MG63 (cell line): ENCODE measurements around the gene PSMA2. TPM values are rescaled to one million over a fixed set of nuclear protein-coding genes. Genes with fewer than 3 reads are reported as not detected.
A peak's percentile ranks its signal among the peaks of the same experiment; 100 is the strongest.

Experiments used
- DNase-seq: peaks from one replicate; pipeline ENCODE4 v3.0.0-alpha.2; 2020
- H3K27me3 ChIP-seq: fragments of 250-450 bp; sonication (Bioruptor Pico); 2 replicates; pipeline ENCODE4 v1.5.1; 2020; ENCODE audit warnings: mild to moderate bottlenecking, moderate library complexity
- H3K36me3 ChIP-seq: fragments of 250-450 bp; sonication (Bioruptor Pico); 2 replicates; pipeline ENCODE4 v1.5.1; 2020; ENCODE audit warnings: mild to moderate bottlenecking, moderate library complexity
- H3K4me3 ChIP-seq: fragments of 250-450 bp; sonication (Bioruptor Pico); 2 replicates; pipeline ENCODE4 v1.5.1; 2020; ENCODE audit warnings: mild to moderate bottlenecking, moderate library complexity
- H3K9me3 ChIP-seq: fragments of 250-450 bp; sonication (Bioruptor Pico); 2 replicates; pipeline ENCODE4 v1.5.1; 2020; ENCODE audit warnings: mild to moderate bottlenecking, moderate library complexity
- total RNA-seq: library from RNA; depleted of rRNA; stranded (reverse); fragments of >200 nt; shearing (Covaris generic); gene quantifications from 2 replicates; pipeline ENCODE4 v1.2.3, GENCODE V29; 2014; ENCODE audit warnings: low replicate concordance

The PSMA2 gene
- total RNA-seq, 1 experiment from 2014 or later: 168 TPM

DNA sequence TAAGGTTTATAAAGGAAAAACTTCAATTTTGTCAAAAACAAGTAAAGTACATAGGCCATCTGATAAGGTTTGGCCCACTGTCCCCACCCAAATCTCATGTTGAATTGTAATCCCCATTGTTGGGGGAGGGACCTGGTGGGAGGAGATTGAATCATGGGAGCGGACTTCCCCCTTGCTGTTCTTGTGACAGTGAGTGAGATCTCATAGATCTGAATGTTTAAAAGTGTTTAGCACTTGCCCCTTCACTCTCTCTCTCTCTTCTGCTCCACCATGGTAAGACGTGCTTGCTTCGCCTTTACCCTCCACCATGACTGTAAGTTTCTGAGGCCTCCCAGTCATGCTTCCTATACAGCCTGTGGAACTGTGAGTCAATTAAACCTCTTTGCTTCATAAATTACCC is 18.4 kb upstream of the PSMA2 start:
- H3K27me3 ChIP-seq: no peaks in the 10 kb centered on the region
- no peaks in the 10 kb centered on the region for H3K36me3 ChIP-seq
- DNase-seq: no peak
- no peaks in the 10 kb centered on the region for H3K9me3 ChIP-seq
- no peak overlapping the region for H3K4me3 ChIP-seq

DNA sequence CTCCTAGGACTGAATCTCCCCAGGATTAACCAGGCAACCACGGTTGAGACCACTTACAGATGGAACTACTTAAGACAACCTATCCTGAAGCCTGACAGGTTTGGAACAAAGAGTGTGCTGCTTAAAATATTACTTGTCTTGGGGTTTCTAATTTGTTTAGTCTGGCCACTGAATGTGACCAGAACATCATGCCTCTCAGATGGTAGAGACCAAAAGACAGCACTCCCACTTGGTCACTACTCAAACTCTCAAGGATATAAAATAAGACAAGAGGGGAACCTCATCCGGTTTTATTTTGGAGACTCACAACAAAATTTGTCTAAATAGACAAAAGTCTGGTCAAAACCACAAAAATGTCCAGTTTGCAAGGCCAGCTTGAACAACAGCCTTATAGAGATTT is 15.5 kb upstream of the PSMA2 start:
- H3K36me3 ChIP-seq: no peaks in the 10 kb centered on the region
- DNase-seq: no peak
- no peak overlapping the region for H3K4me3 ChIP-seq
- no peaks in the 10 kb centered on the region for H3K9me3 ChIP-seq
- H3K27me3 ChIP-seq: no peaks in the 10 kb centered on the region

DNA sequence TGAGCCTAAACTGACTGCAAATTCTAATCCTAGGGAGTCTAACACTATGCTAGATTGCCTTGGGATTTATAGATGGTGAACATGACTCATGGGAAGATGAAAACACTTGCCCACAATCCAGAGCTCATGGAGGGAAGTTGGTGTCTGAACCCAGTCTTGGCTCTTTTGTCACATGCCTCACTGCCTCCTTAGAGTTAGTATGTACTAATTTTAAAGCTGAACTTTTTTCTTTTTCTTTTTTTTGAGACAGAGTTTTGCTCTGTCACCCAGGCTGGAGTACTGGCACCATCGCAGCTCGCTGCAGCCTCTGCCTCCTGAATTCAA is 14.6 kb upstream of the PSMA2 start:
- no peak for DNase-seq
- H3K36me3 ChIP-seq: no peaks in the 10 kb centered on the region
- H3K4me3 ChIP-seq: no peak overlapping the region
- no peaks in the 10 kb centered on the region for H3K27me3 ChIP-seq
- H3K9me3 ChIP-seq: no peaks in the 10 kb centered on the region

DNA sequence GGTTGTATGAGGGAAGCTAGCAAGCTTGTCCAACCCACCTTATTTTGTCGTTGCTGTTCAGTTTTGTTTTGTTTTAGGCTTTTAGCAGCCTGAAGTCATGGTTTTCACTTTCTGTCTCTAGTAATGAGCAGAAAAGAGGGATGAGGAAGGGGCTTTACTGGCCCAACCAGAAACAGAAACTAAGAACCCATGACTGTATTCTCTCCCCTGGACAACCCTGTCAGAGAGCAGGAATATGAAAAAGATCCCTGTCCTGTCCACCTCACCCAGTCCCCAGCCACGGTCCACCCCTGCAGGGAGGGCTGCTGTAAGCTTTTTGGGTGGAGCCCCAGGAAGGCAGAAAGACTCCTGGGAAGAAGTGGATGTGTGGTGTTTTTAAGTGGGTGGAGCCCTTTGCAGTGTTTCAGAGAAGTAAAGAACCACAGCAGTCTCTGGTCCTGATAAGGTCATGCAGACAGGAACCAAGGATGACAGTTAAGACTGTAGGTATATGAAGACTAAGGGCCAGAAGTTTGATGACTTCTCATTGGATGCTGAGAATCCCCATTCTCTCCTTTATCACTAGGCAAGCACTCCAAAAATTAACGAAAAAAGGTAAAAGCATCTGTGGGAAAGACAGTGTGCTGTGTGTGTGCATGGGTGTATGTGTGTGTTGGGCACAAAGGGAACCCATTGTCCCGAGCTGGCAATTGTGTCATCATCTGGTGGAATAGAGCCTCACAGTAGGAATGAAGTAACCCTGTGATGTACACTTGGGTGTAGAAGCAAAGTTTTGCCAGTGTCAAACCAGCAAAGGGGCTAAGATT is 14.1 kb upstream of the PSMA2 start:
- Histone ChIP-seq H3K36me3 (no peaks in the 10 kb centered on the region), H3K9me3 (no peaks in the 10 kb centered on the region), H3K27me3 (no peaks in the 10 kb centered on the region), H3K4me3 (no peak overlapping the region)
- peak; percentile 8 for DNase-seq

DNA sequence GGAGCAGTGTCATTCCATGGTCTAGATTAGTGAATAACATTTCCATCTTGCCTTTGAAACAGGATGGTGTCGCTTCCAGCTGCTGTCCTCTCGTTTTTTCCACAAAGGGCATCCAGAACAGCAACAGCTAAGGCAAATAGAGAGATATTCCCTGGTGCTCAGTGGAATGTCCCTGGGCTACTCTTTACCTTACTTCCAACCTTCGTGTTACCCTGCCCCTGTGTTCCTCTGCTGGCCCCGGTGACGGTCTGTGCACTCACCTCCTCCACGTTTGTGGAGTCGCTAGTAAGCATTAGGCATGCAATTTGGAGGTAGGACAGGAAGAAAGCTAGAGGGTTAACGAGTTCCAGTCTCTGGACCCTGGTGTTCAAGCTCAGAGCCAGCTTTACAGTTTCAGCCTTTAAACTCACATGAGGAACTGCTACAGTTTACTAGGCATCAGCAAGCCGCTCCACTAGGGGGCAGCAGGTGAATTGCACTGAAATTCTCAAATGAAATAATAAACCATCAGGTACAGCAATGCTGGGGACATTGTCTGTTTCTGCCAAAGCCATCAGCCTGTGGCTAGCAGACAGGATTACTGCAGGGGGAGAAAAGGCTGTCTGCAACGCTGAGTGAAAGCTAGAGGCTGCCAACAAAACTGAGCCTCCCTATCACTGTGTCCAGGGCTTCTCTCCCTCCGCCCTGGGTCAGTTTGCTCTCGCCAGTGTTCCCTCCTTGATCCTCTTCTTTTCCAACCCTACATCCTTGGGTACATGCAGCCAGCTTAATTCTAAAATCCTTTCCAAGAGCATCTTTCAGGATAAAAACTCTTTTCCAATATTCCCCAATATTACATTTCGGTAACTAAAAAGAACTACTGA is 9.2 kb upstream of the PSMA2 start:
- peak; percentile 47 for DNase-seq
- Histone ChIP-seq H3K27me3 (no peaks in the 10 kb centered on the region), H3K36me3 (peaks cover 22% of the 10 kb centered on the region), H3K9me3 (no peaks in the 10 kb centered on the region), H3K4me3 (no peak overlapping the region)

DNA sequence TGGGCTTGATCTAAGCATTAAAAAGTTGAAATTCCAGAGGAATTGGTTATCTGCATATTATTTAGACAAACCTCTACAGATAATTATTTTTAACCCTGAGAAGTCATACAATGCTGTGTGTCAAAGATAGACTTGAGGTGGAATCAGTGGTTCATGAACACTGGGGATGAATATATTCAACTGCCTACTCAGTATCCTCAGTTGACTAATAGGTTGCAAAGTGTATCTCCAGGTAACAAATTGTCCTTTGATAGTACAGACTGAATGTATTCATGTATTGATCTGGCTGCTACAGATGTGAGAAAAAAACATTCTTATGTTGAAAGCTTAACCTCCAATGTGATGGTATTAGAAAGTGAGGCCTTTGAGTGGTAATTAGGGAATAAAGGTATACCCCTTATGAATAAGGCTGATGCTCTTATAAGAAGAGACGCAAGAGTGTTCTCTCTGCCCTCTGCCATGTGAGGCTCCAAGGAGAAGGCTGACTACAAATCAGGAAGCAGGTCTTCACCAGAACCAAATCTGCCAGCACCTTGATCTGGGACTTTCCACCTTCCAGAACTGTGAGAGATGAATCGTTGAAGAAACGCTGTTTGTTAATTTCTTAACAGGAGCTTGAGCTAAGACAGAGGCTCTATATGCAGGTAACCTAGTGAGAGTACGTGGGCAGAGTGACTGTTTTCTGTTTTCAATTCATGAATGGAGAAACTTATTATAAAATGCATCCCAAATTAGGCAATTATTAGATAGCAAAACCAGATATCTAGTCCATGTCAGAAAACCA is 7.7 kb upstream of the PSMA2 start:
- Histone ChIP-seq H3K9me3 (no peaks in the 10 kb centered on the region), H3K4me3 (no peak overlapping the region), H3K27me3 (no peaks in the 10 kb centered on the region), H3K36me3 (peaks cover 36% of the 10 kb centered on the region)
- no peak for DNase-seq

DNA sequence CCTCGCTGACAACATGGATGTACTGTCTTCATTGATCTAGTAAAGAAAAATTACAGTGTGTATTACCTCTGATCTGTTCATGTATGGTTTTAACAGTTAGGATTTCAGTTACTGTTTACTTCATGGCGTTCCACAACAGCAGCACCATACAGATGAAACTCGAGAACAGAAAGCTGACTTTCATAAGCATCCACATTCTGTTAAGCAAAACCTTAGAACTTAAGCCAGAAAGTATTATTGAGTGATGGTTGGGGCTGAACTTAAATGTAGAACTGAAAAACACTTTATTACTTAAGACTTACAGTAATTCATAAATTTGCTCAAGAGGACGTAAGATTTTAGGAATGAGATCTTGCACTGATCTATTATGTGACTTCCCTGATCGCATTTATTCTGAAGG is 3.9 kb upstream of the PSMA2 start:
- H3K4me3 ChIP-seq: no peak overlapping the region
- peaks cover 39% of the 10 kb centered on the region for H3K36me3 ChIP-seq
- no peaks in the 10 kb centered on the region for H3K27me3 ChIP-seq
- H3K9me3 ChIP-seq: no peaks in the 10 kb centered on the region
- no peak for DNase-seq

DNA sequence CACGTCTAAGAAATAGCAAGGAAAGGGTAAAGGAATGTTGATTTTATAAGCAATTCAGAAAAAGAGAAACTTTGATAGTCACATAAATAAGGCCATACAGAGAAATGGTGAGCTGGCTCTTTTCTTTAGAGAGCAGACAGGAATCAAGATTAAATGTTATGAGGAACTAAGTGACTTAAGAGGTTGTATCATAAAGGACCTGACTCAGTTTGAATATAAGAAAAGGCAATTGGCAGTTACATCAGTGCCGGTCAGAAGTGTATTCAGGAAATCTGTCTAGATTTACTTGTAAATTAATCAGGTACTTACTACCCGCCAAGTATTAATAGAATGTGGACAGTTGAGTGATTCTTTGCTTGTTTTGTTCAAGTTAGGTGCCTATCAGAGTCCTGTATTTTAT is 2.3 kb upstream of the PSMA2 start:
- Histone ChIP-seq H3K27me3 (no peaks in the 10 kb centered on the region), H3K4me3 (no peak overlapping the region), H3K9me3 (no peaks in the 10 kb centered on the region), H3K36me3 (peaks cover 40% of the 10 kb centered on the region)
- DNase-seq: no peak

DNA sequence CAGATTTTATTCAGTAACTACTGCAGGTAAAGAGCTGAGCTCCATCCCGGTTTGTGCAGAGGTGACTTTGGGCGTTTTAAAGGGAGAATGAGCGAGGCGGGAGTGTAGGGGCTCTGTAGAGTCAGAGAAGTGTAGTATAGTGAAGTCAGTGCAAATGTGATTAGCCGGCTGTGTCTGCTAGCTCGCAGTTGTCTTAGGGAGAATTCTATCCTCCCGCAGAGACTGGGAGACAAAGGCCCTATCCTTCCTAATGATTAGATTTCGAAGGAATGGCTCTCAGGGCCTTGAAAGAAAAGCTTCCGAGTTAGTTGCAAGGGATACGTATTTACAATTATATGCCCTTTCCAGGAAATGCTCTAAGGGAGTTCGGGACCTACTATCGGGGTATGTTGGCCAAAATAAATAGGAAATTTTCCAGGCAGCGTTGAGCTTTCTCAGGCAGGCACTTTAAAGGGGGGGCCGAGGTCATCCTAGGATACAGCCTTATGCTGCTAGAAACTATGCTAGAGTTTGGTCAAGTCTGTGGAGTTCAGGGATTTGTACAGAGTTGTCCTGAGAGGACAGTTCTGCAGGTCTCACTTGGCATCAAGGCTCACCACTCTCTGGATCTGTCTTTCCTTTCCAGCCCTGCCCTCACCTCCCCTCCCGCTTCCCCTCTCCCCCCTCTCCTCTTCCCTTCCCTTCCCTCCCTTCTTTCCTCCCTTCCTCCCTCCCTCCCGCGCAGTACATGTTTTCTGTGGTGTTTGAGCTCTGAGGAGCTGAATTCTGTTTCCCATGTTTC is 1.0 kb upstream of the PSMA2 start:
- H3K9me3 ChIP-seq: no peaks in the 10 kb centered on the region
- DNase-seq: no peak

DNA sequence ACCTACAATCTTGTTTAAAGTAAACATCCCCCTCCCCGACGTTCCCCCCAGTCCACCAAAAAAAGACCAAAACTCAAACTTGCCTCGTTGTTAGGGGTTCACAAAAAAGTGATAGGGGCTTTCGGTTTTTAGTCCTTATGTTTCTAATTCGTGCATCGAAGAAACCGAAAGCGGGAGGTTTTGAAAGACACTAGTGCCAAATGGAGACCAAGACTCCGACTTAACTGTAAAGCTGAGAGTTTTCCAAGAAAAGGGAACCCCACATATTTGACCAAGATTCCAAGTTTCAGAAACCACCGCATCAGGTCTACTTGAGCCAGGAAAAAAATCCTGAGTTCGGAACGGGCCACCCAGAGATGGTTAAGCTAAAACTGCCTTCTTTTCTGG is 534 bp downstream of the PSMA2 start:
- no peak for DNase-seq
- Histone ChIP-seq H3K36me3 (peaks cover 40% of the 10 kb centered on the region), H3K27me3 (no peaks in the 10 kb centered on the region), H3K9me3 (no peaks in the 10 kb centered on the region), H3K4me3 (peak overlapping the region; percentile 97)

More for the DNA sequence above, 1.0 kb upstream of the PSMA2 start:
- Histone ChIP-seq H3K27me3 (no peaks in the 10 kb centered on the region), H3K36me3 (peaks cover 36% of the 10 kb centered on the region), H3K4me3 (peak overlapping the region; percentile 97)

DNA sequence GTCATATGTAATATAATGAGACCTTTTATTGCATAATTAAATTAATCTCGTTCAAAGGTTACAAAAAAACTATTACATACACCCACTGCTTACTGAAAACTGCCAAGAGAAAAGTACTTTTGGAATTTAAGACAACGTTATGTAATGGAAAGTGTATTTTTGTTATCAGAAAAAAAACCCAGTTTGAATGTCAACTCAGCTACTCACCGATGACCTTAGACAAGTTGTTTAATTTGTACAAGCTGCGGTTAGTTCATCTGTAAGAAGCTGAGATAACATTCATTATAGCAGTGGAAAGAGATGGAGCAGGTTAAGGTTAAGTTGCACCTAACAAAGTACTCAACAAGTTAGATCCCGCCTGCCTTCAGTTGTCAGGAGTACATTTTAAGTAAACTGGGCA is 1.1 kb downstream of the PSMA2 start:
- peak overlapping the region; percentile 97 for H3K4me3 ChIP-seq
- no peaks in the 10 kb centered on the region for H3K27me3 ChIP-seq
- H3K9me3 ChIP-seq: no peaks in the 10 kb centered on the region
- peaks cover 43% of the 10 kb centered on the region for H3K36me3 ChIP-seq
- DNase-seq: no peak

DNA sequence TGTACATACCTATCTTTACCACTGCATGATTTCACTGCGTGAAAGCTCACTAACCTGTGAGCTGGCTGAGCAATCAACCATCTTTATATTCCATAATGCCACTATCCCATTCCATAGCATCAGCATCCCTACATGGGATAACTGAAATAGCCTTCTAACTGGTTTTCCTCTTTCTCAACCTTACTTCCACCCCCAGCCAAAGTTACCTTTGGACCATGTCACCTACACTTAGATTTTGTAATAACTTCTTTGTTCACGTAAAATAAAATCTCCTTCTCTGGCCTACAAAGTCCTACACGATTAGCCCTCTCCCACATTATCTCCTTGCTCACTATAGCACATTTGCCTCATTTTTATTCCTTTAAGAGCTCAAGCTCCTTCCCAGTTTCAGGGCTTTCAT is 2.5 kb downstream of the PSMA2 start:
- no peak for DNase-seq
- Histone ChIP-seq H3K27me3 (no peaks in the 10 kb centered on the region), H3K4me3 (no peak overlapping the region), H3K36me3 (peaks cover 45% of the 10 kb centered on the region), H3K9me3 (no peaks in the 10 kb centered on the region)

DNA sequence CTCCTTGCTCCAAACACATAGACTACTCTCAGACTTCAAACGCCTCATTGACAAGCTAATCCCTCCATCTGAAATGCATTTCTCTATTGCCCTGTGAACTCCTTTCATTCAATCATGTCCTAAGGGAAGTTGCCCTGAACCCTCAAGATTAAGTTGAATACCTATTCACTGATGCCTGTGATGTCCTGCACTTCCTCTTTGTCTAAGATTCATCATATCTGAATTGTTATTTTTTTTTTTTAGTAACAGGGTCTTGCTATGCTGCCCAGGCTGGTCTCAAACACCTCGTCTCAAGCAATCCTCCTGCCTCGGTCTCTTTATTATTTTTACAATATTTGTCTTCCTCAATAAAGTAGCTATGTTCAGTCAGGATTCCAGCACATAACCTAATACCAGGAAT is 3.2 kb downstream of the PSMA2 start:
- Histone ChIP-seq H3K4me3 (no peak overlapping the region), H3K36me3 (peaks cover 48% of the 10 kb centered on the region), H3K27me3 (no peaks in the 10 kb centered on the region), H3K9me3 (no peaks in the 10 kb centered on the region)
- no peak for DNase-seq

DNA sequence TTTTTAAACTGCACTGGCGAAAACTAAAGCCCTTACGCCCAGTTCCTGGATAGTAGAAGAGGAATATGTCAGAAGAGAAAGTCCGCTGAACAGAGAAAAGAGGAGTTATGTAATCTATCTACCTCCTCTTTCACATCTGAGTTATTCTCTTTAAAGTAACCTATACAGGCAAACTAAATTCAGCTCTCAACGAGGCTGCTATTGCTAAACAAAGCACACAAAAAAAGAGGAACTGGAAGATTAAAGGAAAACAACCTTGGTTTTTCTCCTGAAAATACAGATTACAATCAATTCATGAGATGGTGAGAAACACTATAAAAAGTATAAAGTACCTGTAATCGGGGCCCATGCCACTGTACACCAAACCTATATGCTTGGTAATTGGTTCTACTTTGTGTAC is 5.8 kb downstream of the PSMA2 start:
- Histone ChIP-seq H3K4me3 (no peak overlapping the region), H3K27me3 (no peaks in the 10 kb centered on the region), H3K9me3 (no peaks in the 10 kb centered on the region), H3K36me3 (peaks cover 70% of the 10 kb centered on the region)
- DNase-seq: no peak

DNA sequence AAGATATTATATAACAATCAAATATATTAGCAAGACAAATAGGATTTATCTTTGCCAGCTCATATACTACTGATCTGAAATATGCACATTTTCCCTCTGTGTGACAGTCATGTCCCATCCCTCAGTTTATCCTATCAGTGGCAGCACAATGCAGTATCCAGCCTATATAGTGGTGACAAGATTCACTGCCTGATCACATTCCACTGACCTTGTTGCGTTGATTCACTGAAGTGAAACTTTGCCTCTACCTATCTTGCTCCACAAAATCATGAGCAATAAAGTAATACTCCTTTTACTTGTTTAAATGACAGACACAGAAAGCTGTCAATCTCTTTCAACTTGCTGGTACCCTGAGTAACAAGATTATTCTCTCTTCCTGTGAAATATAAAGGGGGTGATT is 6.3 kb downstream of the PSMA2 start:
- Histone ChIP-seq H3K4me3 (no peak overlapping the region), H3K27me3 (no peaks in the 10 kb centered on the region), H3K36me3 (peaks cover 75% of the 10 kb centered on the region), H3K9me3 (no peaks in the 10 kb centered on the region)
- DNase-seq: no peak

DNA sequence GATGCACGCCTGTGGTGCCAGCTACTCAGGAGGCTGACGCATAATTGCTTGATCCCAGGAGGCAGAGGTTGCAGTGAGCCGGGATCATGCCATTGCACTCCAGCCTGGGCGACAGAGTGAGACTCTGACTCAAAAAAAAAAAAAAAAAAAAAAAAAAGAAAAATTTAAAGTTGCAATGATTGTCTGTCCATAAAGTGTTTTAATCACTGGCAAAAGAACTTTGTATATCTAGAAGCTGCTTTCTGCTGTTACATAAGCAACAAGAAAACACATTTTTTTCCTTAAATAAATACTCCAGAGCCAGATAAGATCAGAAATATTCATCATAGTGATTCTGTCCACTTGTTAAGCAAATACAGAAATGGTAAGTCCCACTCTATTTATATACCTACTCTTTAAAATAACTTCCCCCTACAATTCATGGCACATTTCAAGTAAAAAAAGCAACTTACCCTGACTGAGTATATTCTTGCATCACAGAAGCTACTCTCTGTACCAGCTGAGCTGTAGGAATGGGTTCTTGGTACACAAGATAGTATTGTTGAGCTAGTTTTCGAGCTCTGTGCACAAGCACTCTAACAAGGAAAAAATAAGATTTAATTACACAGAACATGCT is 7.6 kb downstream of the PSMA2 start:
- Histone ChIP-seq H3K36me3 (peaks cover 85% of the 10 kb centered on the region), H3K4me3 (no peak overlapping the region)
- no peak for DNase-seq

More for the DNA sequence above, 7.6 kb downstream of the PSMA2 start:
- no peaks in the 10 kb centered on the region for H3K9me3 ChIP-seq
- H3K27me3 ChIP-seq: no peaks in the 10 kb centered on the region
